COLO668 (cell line): ENCODE data around the gene JUP.
"Not testable (repeated sequence)": the region's sequence is repeated elsewhere in the genome, so short reads cannot be mapped to it uniquely, and the experiment has no call there.

ENCODE experiments used
- DNase-seq: peaks from one replicate; lab custom pipeline; 2025; ENCODE audit not compliant: unreplicated experiment; lab: John Stamatoyannopoulos, UW

JUP gene

GRCh38 chr17:41781404-41782110 is 5.0 kb downstream of the JUP start:
- no peak for DNase-seq

- DNase-seq: no peak
Observed at GRCh38 chr17:41779954-41780353, 6.6 kb downstream of the JUP start.

- peak; percentile 69 for DNase-seq
Observed at GRCh38 chr17:41777574-41778188, 8.8 kb downstream of the JUP start.

GRCh38 chr17:41777157-41777573 is 9.3 kb downstream of the JUP start:
- peak; percentile 56 for DNase-seq

- DNase-seq: not testable (repeated sequence)
Observed at GRCh38 chr17:41776262-41776900, 10.1 kb downstream of the JUP start.

GRCh38 chr17:41775394-41776226 is 10.9 kb downstream of the JUP start:
- DNase-seq: no peak

GRCh38 chr17:41773731-41774193 is 12.7 kb downstream of the JUP start:
- DNase-seq: no peak

GRCh38 chr17:41773190-41773588 is 13.3 kb downstream of the JUP start:
- DNase-seq: peak; percentile 68

- no peak for DNase-seq
Observed at GRCh38 chr17:41772586-41773189, 13.8 kb downstream of the JUP start.

- peak; percentile 55 for DNase-seq
Observed at GRCh38 chr17:41772218-41772585, 14.3 kb downstream of the JUP start.

- no peak for DNase-seq
Observed at GRCh38 chr17:41771389-41772206, 14.9 kb downstream of the JUP start.

GRCh38 chr17:41769985-41770384 is 16.5 kb downstream of the JUP start:
- no peak for DNase-seq

- DNase-seq: no peak
Observed at GRCh38 chr17:41769346-41769862, 17.1 kb downstream of the JUP start.

- no peak for DNase-seq
Observed at GRCh38 chr17:41768682-41769288, 17.7 kb downstream of the JUP start.

- DNase-seq: no peak
Observed at GRCh38 chr17:41767324-41768042, 19.0 kb downstream of the JUP start.

GRCh38 chr17:41766135-41766534 is 20.4 kb downstream of the JUP start:
- no peak for DNase-seq

- no peak for DNase-seq
Observed at GRCh38 chr17:41763327-41763726, 23.2 kb downstream of the JUP start.

GRCh38 chr17:41762841-41763240 is 23.7 kb downstream of the JUP start:
- DNase-seq: no peak

- DNase-seq: no peak
Observed at GRCh38 chr17:41762391-41762790, 24.1 kb downstream of the JUP start.
